HG03571 (cell line): ENCODE data around the gene IL17RC.

ENCODE experiments used
- ATAC-seq: cut with Tn5 transposase; IDR thresholded peaks from one replicate; pipeline ENCODE4 v1.9.1; 2021; ENCODE audit not compliant: unreplicated experiment

Gene IL17RC

GRCh38 chr3:9942934-9943690 is 26.2 kb downstream of the IL17RC start:
- ATAC-seq, result no peak

- ATAC-seq, result no peak
These were observed 27.4 kb downstream of the IL17RC start for GRCh38 chr3:9944271-9944670.

GRCh38 chr3:9945358-9945757 is 28.5 kb downstream of the IL17RC start:
- no peak for ATAC-seq

- ATAC-seq, result no peak
These were observed 29.5 kb downstream of the IL17RC start for GRCh38 chr3:9946112-9947024.

GRCh38 chr3:9947025-9947995 is 30.4 kb downstream of the IL17RC start:
- ATAC-seq, result no peak

GRCh38 chr3:9948586-9948985 is 31.7 kb downstream of the IL17RC start:
- no peak for ATAC-seq

GRCh38 chr3:9949115-9949514 is 32.2 kb downstream of the IL17RC start:
- ATAC-seq, result no peak

- ATAC-seq, result no peak
These were observed 32.7 kb downstream of the IL17RC start for GRCh38 chr3:9949626-9950025.

- ATAC-seq, result peak; percentile 41
These were observed 34.2 kb downstream of the IL17RC start for GRCh38 chr3:9951126-9951525.

- no peak for ATAC-seq
These were observed 34.7 kb downstream of the IL17RC start for GRCh38 chr3:9951598-9951961.

GRCh38 chr3:9951962-9952805 is 35.3 kb downstream of the IL17RC start, which contains the start of gene PRRT3:
Gene PRRT3 (minus strand): TSS chr3:9952408. CDS start chr3:9950115, 2,293 bp downstream.
- no peak for ATAC-seq

- ATAC-seq, result no peak
These were observed 38.2 kb downstream of the IL17RC start for GRCh38 chr3:9955067-9955502.

GRCh38 chr3:9955611-9956352 is 38.9 kb downstream of the IL17RC start:
- no peak for ATAC-seq

GRCh38 chr3:9957214-9957613 is 40.3 kb downstream of the IL17RC start:
- no peak for ATAC-seq

- ATAC-seq, result no peak
These were observed 48.4 kb downstream of the IL17RC start for GRCh38 chr3:9965200-9965875.

GRCh38 chr3:9966841-9967240 is 49.9 kb downstream of the IL17RC start:
- ATAC-seq, result no peak

GRCh38 chr3:9969632-9970019 is 52.7 kb downstream of the IL17RC start:
- no peak for ATAC-seq

GRCh38 chr3:9970020-9970652 is 53.2 kb downstream of the IL17RC start:
- no peak for ATAC-seq
